Measurements from ENCODE around the gene CCDC88A.
"Not testable (repeated sequence)": the region's sequence is repeated elsewhere in the genome, so short reads cannot be mapped to it uniquely, and the experiment has no call there.

Gene CCDC88A

GRCh38 chr2:55419679-55420438, at the start of gene CCDC88A:
Gene CCDC88A, minus strand, starts transcription at chr2:55419856. Its CDS starts 777 bp downstream, at chr2:55419079.
- peak; percentile 64 to 86 (median 76) for DNase-seq (ENCODE audit: low read depth in 3 of 3, low spot score in 1 of 3)

- DNase-seq (ENCODE audit: low read depth in 3 of 3, low spot score in 1 of 3): no peak
These were observed 42.0 kb upstream of the CCDC88A start for GRCh38 chr2:55461679-55462078.

DNA sequence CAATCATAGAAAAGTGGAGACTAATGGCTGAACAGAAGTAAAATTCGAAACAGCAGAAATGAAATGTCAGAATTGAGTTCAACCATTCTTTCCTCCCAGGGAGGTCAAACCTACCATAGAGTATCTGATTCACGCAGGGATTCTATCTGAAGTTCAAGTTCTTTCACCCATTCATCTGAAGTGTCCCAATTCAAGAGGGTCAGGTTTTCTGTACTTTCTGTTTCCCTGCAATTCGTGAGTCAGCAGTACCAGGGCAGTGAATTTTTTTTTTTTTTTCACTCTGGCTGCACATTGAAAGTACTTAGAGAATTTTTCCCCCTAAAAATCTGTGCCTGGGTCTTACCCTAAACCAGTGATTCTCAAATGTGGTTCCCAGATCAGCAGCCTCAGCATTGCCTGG, 40.9 kb upstream of the CCDC88A start:
- no peak for DNase-seq (ENCODE audit: low read depth in 3 of 3, low spot score in 1 of 3)

GRCh38 chr2:55459714-55460274, 40.1 kb upstream of the CCDC88A start:
- no peak for DNase-seq (ENCODE audit: low read depth in 3 of 3, low spot score in 1 of 3)

DNA sequence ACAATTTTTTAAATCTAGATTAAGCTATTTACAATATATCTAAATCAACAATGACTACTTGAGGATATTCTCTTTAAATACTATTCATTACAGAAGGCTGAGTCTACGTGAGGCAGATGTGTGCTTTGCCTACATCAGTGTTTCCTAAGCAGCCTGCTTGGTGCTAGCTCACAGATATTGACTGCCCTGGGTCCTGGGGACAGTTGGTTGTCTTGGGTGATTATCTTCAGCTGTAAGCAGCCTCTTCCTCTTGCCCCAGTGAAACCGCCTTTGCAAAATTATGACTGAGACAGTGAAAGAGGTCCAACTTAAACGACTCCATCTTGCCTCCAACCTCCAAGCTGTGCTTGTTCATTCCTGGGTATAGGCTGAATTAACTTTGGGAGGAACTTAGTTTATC, 39.6 kb upstream of the CCDC88A start:
- no peak for DNase-seq (ENCODE audit: low read depth in 3 of 3, low spot score in 1 of 3)

GRCh38 chr2:55454121-55454520, 34.5 kb upstream of the CCDC88A start:
- no peak for DNase-seq (ENCODE audit: low read depth in 3 of 3, low spot score in 1 of 3)

GRCh38 chr2:55452879-55453278, 33.2 kb upstream of the CCDC88A start:
- DNase-seq (ENCODE audit: low read depth in 3 of 3, low spot score in 1 of 3): no peak

DNA sequence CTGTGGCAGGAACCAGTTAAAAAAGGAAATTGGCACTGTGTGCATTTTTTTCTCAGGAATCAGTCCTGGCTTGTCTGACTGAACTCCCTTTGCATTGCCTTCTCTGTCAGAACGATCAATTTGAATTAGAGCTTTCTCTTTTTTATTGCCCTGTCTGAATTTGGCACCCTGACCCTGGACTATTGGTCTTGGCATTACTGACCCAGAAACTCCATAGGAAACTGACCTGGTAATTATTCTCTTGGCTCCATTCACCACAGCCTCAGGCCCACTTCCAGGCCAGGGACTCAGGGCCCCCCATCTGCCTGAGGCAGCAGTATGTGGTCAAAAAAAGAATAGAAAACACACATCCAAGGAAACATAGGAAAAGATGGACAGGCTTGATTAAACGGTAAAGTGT, 32.0 kb upstream of the CCDC88A start:
- no peak for DNase-seq (ENCODE audit: low read depth in 3 of 3, low spot score in 1 of 3)

DNA sequence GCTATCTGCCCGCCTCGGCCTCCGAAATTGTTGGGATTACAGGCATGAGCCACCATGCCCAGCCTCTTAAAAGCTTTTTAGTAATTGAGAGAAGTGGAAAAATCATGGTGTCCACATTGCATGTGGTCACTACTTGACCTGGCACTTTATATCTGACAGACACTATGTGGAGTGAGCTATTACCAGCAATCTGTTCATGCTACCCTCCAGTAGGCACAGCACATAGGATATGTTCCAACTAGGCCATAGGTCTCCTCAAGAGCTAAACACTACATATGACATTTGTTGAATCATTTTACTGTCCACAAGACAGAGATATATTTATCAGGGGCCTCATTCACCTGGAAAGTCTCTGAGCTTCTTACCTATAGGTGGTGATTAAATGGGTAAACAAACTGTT, 30.4 kb upstream of the CCDC88A start:
- not testable (repeated sequence) for DNase-seq (ENCODE audit: low read depth in 3 of 3, low spot score in 1 of 3)

DNA sequence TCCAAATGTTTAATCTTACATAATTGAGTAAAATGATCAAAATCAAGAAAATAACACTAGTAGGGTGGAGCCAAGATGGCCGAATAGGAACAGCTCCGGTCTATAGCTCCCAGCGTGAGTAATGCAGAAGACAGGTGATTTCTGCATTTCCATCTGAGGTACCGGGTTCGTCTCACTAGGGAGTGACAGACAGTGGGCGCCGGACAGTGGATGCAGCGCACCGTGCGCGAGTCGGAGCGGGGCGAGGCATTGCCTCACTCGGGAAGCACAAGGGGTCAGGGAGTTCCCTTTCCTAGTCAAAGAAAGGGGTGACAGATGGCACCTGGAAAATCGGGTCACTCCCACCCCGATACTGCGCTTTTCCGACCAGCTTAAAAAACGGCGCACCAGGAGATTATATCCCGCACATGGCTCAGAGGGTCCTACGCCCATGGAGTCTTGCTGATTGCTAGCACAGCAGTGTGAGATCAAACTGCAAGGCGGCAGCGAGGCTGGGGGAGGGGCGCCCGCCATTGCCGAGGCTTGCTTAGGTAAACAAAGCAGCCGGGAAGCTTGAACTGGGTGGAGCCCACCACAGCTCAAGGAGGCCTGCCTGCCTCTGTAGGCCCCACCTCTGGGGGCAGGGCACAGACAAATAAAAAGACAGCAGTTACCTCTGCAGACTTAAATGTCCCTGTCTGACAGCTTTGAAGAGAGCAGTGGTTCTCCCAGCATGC, 22.5 kb upstream of the CCDC88A start:
- not testable (repeated sequence) for DNase-seq (ENCODE audit: low read depth in 3 of 3, low spot score in 1 of 3)

- no peak for DNase-seq (ENCODE audit: low read depth in 3 of 3, low spot score in 1 of 3)
These were observed 21.7 kb upstream of the CCDC88A start for GRCh38 chr2:55441280-55441892.

- DNase-seq (ENCODE audit: low read depth in 3 of 3, low spot score in 1 of 3): no peak
These were observed 19.4 kb upstream of the CCDC88A start for GRCh38 chr2:55439101-55439397.

DNA sequence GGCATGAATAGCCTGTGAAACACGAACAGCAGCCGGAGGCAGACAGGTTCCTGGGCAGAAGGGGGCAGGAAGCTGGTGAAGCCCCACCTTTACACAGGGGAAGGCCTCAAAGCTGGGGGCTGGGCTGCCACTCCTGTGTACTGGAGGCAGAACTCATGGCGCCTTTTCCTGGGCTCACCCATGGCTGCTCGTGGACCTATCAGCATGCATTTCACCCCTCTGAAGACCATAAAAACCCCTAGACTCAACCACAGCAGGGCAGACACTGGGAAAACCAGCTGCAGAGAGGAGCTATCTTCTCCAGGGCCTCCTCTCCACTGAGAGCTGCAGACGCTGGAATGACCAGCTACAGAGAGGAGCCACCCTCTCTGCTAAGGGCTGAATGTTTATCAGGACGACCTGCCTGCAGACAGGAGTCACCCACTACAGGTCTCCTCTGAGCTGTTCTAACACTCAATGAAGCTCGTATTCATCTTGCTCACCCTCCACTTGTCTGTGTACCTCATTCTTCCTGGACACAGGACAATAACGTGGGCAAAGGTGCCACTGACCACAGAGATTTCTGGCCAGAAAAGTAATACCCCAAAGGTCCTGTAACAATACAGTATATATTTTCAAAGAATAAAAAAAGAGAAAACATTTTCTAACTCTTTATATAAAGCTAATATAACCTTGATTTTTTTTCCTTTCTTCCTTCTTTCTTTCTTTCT, 18.9 kb upstream of the CCDC88A start:
- no peak for DNase-seq (ENCODE audit: low read depth in 3 of 3, low spot score in 1 of 3)

GRCh38 chr2:55437515-55438390, 18.1 kb upstream of the CCDC88A start:
- DNase-seq (ENCODE audit: low read depth in 3 of 3, low spot score in 1 of 3): no peak

DNA sequence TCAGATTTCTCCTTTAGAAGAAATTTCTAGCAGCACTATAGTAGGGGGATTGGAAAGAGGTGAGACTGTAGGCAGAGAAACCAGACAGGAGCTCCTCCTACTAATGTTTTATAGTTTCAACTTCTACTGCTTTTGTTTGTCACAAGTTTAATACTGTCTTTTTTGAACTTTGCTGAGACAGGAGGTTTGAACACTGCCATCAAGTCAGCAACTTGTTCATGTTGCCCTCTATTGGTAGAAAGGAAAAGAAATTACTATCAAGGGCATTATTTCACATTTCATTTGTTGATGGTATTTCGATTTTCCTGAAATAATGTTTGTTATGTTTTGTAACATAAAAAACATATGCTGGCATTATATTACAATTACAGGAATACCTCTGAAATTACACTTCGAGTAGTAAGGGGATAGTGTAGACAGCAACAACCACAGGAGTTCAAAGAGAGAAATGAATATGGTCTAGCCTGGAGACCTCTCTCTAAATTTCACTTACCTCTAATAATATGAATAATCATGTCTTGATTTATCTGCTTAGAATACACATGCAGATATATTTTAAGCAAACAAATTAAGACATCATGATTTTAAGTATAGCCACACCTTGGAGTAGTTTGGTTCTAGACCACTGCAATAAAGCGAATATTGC, 12.4 kb upstream of the CCDC88A start:
- no peak for DNase-seq (ENCODE audit: low read depth in 3 of 3, low spot score in 1 of 3)

- no peak for DNase-seq (ENCODE audit: low read depth in 3 of 3, low spot score in 1 of 3)
These were observed 10.7 kb upstream of the CCDC88A start for GRCh38 chr2:55430211-55430975.

DNA sequence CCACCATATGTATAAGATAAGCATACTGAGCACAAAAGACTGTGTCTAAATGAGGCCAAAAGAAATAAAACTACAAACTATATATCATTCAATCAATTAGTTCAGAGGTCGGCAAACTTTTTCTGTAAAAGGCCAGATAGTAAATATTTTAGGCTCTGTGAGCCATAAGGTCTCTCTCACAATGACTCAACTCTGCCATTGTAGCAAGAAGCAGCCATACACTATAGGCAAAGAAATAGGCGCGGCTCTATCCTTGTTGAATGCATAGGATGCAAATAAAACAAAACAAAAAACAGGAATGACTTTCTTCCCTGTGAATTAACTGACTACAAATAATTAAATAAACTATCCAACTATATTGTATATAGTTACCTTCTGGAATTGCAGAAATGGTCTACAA, 8.6 kb upstream of the CCDC88A start:
- no peak for DNase-seq (ENCODE audit: low read depth in 3 of 3, low spot score in 1 of 3)

DNA sequence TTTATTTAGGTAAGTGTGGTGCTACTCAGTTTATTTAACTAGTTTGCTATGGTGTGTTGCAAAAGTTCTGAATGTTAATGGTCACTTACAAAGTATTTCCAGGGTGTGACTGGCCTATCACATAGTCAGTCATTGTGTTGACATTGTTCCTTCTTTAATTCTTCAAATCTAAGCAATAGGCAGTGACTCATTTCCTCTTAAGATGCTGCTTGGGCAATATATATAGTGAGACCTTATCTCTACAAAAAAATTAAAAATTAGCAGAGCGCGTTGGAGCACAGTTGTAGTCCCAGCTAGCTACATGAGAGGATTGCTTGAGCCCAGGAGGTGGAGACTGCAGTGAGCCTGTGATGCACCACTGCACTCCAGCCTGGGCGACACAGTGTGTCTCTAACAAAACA, 5.8 kb upstream of the CCDC88A start:
- no peak for DNase-seq (ENCODE audit: low read depth in 3 of 3, low spot score in 1 of 3)
